22Rv1 (cell line): ENCODE measurements around the gene IFTAP.

Experiments
- ZFX ChIP-seq: fragments of 450-650 bp; IDR thresholded peaks from 2 replicates; pipeline ENCODE4 v1.6.1; 2017; ENCODE audit warnings: antibody characterized with exemption, borderline replicate concordance
- TF ChIP-seq, protein P1 (sequence below): fragments of 450-650 bp; IDR thresholded peaks from 2 replicates; pipeline ENCODE4 v1.5.1; 2017; ENCODE audit warnings: mild to moderate bottlenecking

DNA sequence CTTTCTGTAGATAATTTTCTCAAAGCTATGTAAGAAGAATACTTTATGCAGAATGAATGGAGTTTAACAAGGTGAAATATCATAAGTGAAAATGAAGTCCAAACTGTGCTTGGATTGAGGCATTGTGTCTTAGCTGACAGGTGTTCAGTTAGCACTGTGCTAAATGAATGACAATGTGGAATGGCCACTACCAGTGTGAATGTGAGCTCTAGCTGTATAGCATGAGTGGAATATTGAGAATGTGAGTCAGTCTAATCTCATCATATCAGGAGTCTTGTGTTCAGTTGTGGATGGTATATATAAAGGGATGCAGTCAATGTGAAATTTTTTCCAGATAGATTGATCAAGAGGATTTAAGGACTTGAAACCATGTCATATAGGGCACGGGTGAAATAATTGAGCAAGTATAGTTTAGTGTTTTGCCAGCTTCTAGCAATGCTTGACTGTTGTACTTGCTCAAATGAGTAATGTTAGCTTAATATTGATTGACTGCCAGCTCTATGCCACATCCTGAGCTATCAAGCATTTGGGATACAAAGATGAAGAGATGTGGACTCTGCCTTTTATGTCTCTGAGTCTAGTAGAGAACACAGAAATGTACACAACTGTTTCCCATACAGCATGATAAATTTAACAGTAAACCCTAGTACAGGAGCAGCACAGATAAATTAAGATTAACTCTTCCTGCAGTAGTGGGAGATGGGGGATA is 14.3 kb downstream of the IFTAP start:
- TF ChIP-seq, protein P1, sequence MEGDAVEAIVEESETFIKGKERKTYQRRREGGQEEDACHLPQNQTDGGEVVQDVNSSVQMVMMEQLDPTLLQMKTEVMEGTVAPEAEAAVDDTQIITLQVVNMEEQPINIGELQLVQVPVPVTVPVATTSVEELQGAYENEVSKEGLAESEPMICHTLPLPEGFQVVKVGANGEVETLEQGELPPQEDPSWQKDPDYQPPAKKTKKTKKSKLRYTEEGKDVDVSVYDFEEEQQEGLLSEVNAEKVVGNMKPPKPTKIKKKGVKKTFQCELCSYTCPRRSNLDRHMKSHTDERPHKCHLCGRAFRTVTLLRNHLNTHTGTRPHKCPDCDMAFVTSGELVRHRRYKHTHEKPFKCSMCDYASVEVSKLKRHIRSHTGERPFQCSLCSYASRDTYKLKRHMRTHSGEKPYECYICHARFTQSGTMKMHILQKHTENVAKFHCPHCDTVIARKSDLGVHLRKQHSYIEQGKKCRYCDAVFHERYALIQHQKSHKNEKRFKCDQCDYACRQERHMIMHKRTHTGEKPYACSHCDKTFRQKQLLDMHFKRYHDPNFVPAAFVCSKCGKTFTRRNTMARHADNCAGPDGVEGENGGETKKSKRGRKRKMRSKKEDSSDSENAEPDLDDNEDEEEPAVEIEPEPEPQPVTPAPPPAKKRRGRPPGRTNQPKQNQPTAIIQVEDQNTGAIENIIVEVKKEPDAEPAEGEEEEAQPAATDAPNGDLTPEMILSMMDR: no peak
- TF ChIP-seq ZFX: no peak
